K562 (cell line): ENCODE data around the gene XPR1. TPM values are rescaled to one million over a fixed set of nuclear protein-coding genes. Genes with fewer than 3 reads are reported as not detected.

Source experiments
- ATAC-seq: fragments of 200-7000 bp; cut with Tn5 transposase; 3 replicates; pipeline ENCODE4 v1.9.1; 2020; ENCODE audit warnings: moderate library complexity
- BruUV-seq: library from RNA; stranded (reverse); fragments of 400-500 nt; replicated peaks from 2 replicates; lab custom pipeline; 2021; lab: Mats Ljungman, UMichigan
- CTCF ChIA-PET: fragments of 300-600 bp; formaldehyde crosslinking; extraction: SDS; loops from one replicate; lab custom pipeline; 2021; ENCODE audit warnings: low intra/inter-chr PET ratio; lab: Yijun Ruan, JAX
- POLR2A ChIA-PET: fragments of 300-600, 350-650 bp; sonication (Branson Sonifier 250); formaldehyde crosslinking; extraction: SDS; loops from one replicate; lab custom pipeline; 2021; ENCODE audit warnings: antibody characterized with exemption, inconsistent platforms; lab: Yijun Ruan, JAX
- DNase-seq, 4 experiments: peaks; one replicate each; pipeline versions ENCODE4 v3.0.0 to v3.0.0-alpha.2; 2011 to 2018; ENCODE audit warnings: low spot score in 3 of 4, mixed read lengths in 3 of 4; ENCODE audit errors: extremely low read depth in 1 of 4
- FAIRE-seq: peaks from 2 replicates; lab custom pipeline; 2011; peaks lifted over from hg19 to GRCh38; lab: Jason Lieb, UNC
- H2AFZ ChIP-seq: 2 replicates; pipeline ENCODE4 v1.6.0; 2011; ENCODE audit warnings: low read depth, low read length, control low read depth, inconsistent platforms
- H3K27ac ChIP-seq: fragments of 200-600 bp; 3 replicates; pipeline ENCODE4 v1.8.0; 2011; ENCODE audit warnings: low read depth, mild to moderate bottlenecking, control low read depth, inconsistent platforms, low read length, moderate library complexity, mixed read lengths; ENCODE audit errors: extremely low read depth
- H3K27me3 ChIP-seq, 2 experiments: fragments of 300-600 bp in 1 of 2; 2 replicates in 1 of 2; 3 replicates in 1 of 2; pipeline versions ENCODE4 v1.6.0 to v1.8.0; 2011; ENCODE audit warnings: inconsistent platforms in 2 of 2, low read length in 2 of 2, mild to moderate bottlenecking in 1 of 2, mixed read lengths in 1 of 2, moderate library complexity in 1 of 2; ENCODE audit not compliant: control insufficient read depth in 2 of 2, insufficient read depth in 2 of 2
- H3K36me3 ChIP-seq: fragments of 300-600 bp; 3 replicates; pipeline ENCODE4 v1.8.0; 2011; ENCODE audit warnings: mild to moderate bottlenecking, low read length, inconsistent platforms; ENCODE audit not compliant: control insufficient read depth, insufficient read depth
- H3K4me1 ChIP-seq, 2 experiments: fragments of 200-600 bp in 1 of 2; replicated peaks in 1 of 2; 2 replicates in 1 of 2; 3 replicates in 1 of 2; pipeline versions ENCODE4 v1.5.1 to v1.8.0; 2011; ENCODE audit warnings: inconsistent platforms in 2 of 2, low read length in 2 of 2, mild to moderate bottlenecking in 1 of 2, mixed read lengths in 1 of 2, moderate library complexity in 1 of 2; ENCODE audit not compliant: control insufficient read depth in 2 of 2, insufficient read depth in 2 of 2
- H3K4me2 ChIP-seq: 2 replicates; pipeline ENCODE4 v1.6.1; 2011; ENCODE audit warnings: low read length, control low read depth, inconsistent platforms, mixed read lengths; ENCODE audit not compliant: insufficient read depth
- H3K4me3 ChIP-seq: fragments of 200-600 bp; sonication (generic), shearing (Covaris generic); 2 replicates; pipeline ENCODE4 v1.5.1; 2016; ENCODE audit warnings: control low read depth, inconsistent platforms
- H3K79me2 ChIP-seq: fragments of 200-600 bp; 3 replicates; pipeline ENCODE4 v1.8.0; 2011; ENCODE audit warnings: low read length, inconsistent platforms; ENCODE audit not compliant: control insufficient read depth, insufficient read depth
- H3K9ac ChIP-seq, 2 experiments: 2 replicates each; pipeline versions ENCODE4 v1.6.0 to v1.6.1; 2011; ENCODE audit warnings: low read depth in 2 of 2, low read length in 2 of 2, control low read depth in 1 of 2, inconsistent platforms in 1 of 2, mild to moderate bottlenecking in 1 of 2, mixed read lengths in 1 of 2; ENCODE audit not compliant: insufficient read depth in 1 of 2
- H3K9me1 ChIP-seq: one replicate; pipeline ENCODE4 v1.6.0; 2011; ENCODE audit warnings: inconsistent platforms, mild to moderate bottlenecking, low read length, moderate library complexity; ENCODE audit not compliant: control insufficient read depth, insufficient read depth
- H3K9me3 ChIP-seq: replicated peaks from 2 replicates; pipeline ENCODE4 v1.5.1; 2011; ENCODE audit warnings: low read depth, low read length, inconsistent platforms; ENCODE audit not compliant: control insufficient read depth, insufficient read depth
- H4K20me1 ChIP-seq: replicated peaks from 2 replicates; pipeline ENCODE4 v1.6.1; 2011; ENCODE audit warnings: low read length, inconsistent platforms, mixed read lengths; ENCODE audit not compliant: control insufficient read depth, insufficient read depth
- DDX20 ChIP-seq: fragments of 450-650 bp; IDR thresholded peaks from 2 replicates; pipeline ENCODE4 v1.6.1; 2016; ENCODE audit warnings: missing genetic modification characterization, low read depth, mild to moderate bottlenecking, missing compliant biosample characterization, moderate library complexity
- MEIS2 ChIP-seq: fragments of 450-650 bp; IDR thresholded peaks from 2 replicates; pipeline ENCODE4 v1.6.1; 2014; ENCODE audit warnings: mild to moderate bottlenecking; ENCODE audit not compliant: partially characterized antibody
- in situ Hi-C: fragments of 300-500 bp; cut with MboI; formaldehyde crosslinking; loops from 4 replicates; pipeline ENCODE4 v1.15.0; 2018; ENCODE audit warnings: inconsistent platforms, mixed read lengths
- intact Hi-C: fragments of 100-400 bp; cut with micrococcal nuclease; formaldehyde crosslinking; loops from 2 replicates; pipeline ENCODE4 v1.14.2; 2022
- polyA plus RNA-seq, 8 experiments: library from polyadenylated mRNA; depleted of rRNA in 4 of 8; stranded (reverse) in 5 of 8; unstranded in 3 of 8; fragments of >200 nt; fragmentation: Nextera tagmentation in 2 of 8; fragmentation: Illumina TruSeq in 1 of 8; extraction: Ambion mirVana in 2 of 8; extraction: Trizol in 1 of 8; gene quantifications; 2 replicates each; pipeline versions ENCODE4 v1.2.1 to v1.2.3, GENCODE V29; 2011 to 2014; ENCODE audit warnings: inconsistent platforms in 1 of 8, missing spikeins in 1 of 8
- total RNA-seq, 7 experiments: library from RNA; depleted of rRNA in 6 of 7; stranded (reverse); fragments of >200 nt in 6 of 7; fragmentation: Illumina TruSeq in 2 of 7; extraction: Trizol in 2 of 7; gene quantifications; 2 replicates each; pipeline versions ENCODE4 v1.2.1 to v1.2.3, GENCODE V29; 2011 to 2021; ENCODE audit warnings: low replicate concordance in 1 of 7
- TF ChIP-seq, protein P1 (sequence below), 2 experiments: IDR thresholded peaks in 1 of 2; conservative IDR thresholded peaks in 1 of 2; 2 replicates each; pipeline ENCODE4 v1.6.1; 2016; ENCODE audit warnings: low read depth in 2 of 2, mild to moderate bottlenecking in 1 of 2, missing compliant biosample characterization in 1 of 2, missing genetic modification characterization in 1 of 2, moderate library complexity in 1 of 2

XPR1 gene
- total and polyA plus RNA-seq, 9 of the 15 experiments (the other 6 are each of a cell fraction or from before 2014, with no cell fraction given): 3.0 to 66.2 (median 38.6) TPM

DNA sequence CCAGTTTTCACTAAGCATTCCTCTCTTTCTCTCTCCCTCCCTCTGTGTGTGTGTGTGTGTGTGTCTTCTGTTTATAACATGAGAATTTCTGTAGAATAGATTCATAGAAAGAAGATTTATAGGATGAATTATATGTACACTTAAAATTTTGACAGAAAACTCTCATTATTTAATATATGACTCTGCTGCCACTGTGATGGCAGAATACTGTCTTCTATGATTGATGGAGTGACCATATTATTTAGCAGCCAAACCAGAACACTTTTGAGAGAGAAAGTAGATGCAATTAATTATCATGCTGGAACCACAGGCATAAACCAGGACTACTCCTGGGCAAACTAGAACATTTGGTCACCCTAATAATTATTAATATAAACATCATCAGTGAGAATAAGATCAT lies 34.3 kb upstream of the XPR1 start:
- no peaks in the 10 kb centered on the region for H3K27me3 ChIP-seq
- no peaks in the 10 kb centered on the region for H3K36me3 ChIP-seq
- ChIA-PET CTCF (no interaction called here), POLR2A (interaction anchor here (1.1 kb wide), 1 partner anchor 13 kb away, joined by 5 read pairs; no protein-coding TSS in a partner anchor)
- no peak for DNase-seq
- H3K4me2 ChIP-seq: no peak overlapping the region
- no peak for ATAC-seq
- in situ Hi-C loops: no loop called here
- H2AFZ ChIP-seq: no peak overlapping the region
- peaks cover 7 to 24% of the 10 kb centered on the region in 2 experiments for H3K4me1 ChIP-seq
- no peak for FAIRE-seq
- TF ChIP-seq MEIS2 (peak; percentile 55), DDX20 (no peak)
- TF ChIP-seq, protein P1, sequence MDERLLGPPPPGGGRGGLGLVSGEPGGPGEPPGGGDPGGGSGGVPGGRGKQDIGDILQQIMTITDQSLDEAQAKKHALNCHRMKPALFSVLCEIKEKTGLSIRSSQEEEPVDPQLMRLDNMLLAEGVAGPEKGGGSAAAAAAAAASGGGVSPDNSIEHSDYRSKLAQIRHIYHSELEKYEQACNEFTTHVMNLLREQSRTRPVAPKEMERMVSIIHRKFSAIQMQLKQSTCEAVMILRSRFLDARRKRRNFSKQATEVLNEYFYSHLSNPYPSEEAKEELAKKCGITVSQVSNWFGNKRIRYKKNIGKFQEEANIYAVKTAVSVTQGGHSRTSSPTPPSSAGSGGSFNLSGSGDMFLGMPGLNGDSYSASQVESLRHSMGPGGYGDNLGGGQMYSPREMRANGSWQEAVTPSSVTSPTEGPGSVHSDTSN (CRISPR knock-in tag; IDR thresholded peaks at IDR 0.05; ENCODE audit: low read depth): no peak
- TF ChIP-seq, protein P1 (tag; conservative IDR thresholded peaks at IDR 0.05; ENCODE audit: low read depth): peak; percentile 66
- H3K4me3 ChIP-seq: no peak overlapping the region
- H3K9me3 ChIP-seq: no peaks in the 10 kb centered on the region
- no TSS peak for BruUV-seq
- no peak overlapping the region for H3K9ac ChIP-seq
- H3K9me1 ChIP-seq: no peaks in the 10 kb centered on the region
- H3K27ac ChIP-seq: no peak overlapping the region
- intact Hi-C loops: no loop called here
- no peaks in the 10 kb centered on the region for H3K79me2 ChIP-seq
- H4K20me1 ChIP-seq: no peaks in the 10 kb centered on the region
